HepG2 (cell line): ENCODE results near the gene ENDOD1. TPM values are rescaled to one million over a fixed set of nuclear protein-coding genes. Genes with fewer than 3 reads are reported as not detected.

Experiments
- ATAC-seq: fragments of 200-7000 bp; cut with Tn5 transposase; 3 replicates; pipeline ENCODE4 v1.9.1; 2020; ENCODE audit warnings: mild to moderate bottlenecking, moderate library complexity
- BruUV-seq: library from RNA; stranded (reverse); fragments of 400-500 nt; replicated peaks from 2 replicates; lab custom pipeline; 2021; lab: Mats Ljungman, UMichigan
- CTCF ChIA-PET: fragments of 300-600 bp; formaldehyde crosslinking; extraction: SDS; loops from one replicate; lab custom pipeline; 2021; ENCODE audit warnings: low total read pairs, inconsistent platforms, low intra/inter-chr PET ratio; lab: Yijun Ruan, JAX
- POLR2A ChIA-PET: fragments of 350-600 bp; sonication (Branson Sonifier 250); formaldehyde crosslinking; loops from one replicate; lab custom pipeline; 2020; ENCODE audit warnings: antibody characterized with exemption, inconsistent platforms; lab: Yijun Ruan, JAX
- DNase-seq: peaks from one replicate; pipeline ENCODE4 v3.0.0-alpha.2; 2015; ENCODE audit warnings: low spot score
- FAIRE-seq: peaks from 3 replicates; lab custom pipeline; 2011; peaks lifted over from hg19 to GRCh38; lab: Jason Lieb, UNC
- H2AFZ ChIP-seq: one replicate; pipeline ENCODE4 v1.6.1; 2011; ENCODE audit warnings: low read length, inconsistent platforms
- H3K27ac ChIP-seq: fragments of 300-600 bp; 3 replicates; pipeline ENCODE4 v1.8.0; 2011; ENCODE audit warnings: mixed run types, mild to moderate bottlenecking, mixed read lengths, low read length, inconsistent platforms; ENCODE audit not compliant: insufficient read depth; ENCODE audit errors: extremely low read length
- H3K27me3 ChIP-seq, 2 experiments: fragments of 200-600 bp in 1 of 2; 2 replicates in 1 of 2; 3 replicates in 1 of 2; pipeline versions ENCODE4 v1.6.0 to v1.8.0; 2011; ENCODE audit warnings: low read length in 2 of 2, mild to moderate bottlenecking in 2 of 2, moderate library complexity in 2 of 2, inconsistent platforms in 1 of 2; ENCODE audit not compliant: insufficient read depth in 2 of 2, control insufficient read depth in 1 of 2
- H3K36me3 ChIP-seq, 2 experiments: fragments of 200-600 bp in 1 of 2; replicated peaks in 1 of 2; 2 replicates in 1 of 2; 3 replicates in 1 of 2; pipeline versions ENCODE4 v1.5.1 to v1.8.0; 2011; ENCODE audit warnings: low read length in 2 of 2, inconsistent platforms in 1 of 2; ENCODE audit not compliant: insufficient read depth in 2 of 2, control insufficient read depth in 1 of 2
- H3K4me1 ChIP-seq: 2 replicates; pipeline ENCODE4 v1.5.1; 2012; ENCODE audit warnings: low read length, inconsistent platforms; ENCODE audit not compliant: insufficient read depth
- H3K4me2 ChIP-seq: 2 replicates; pipeline ENCODE4 v1.6.0; 2011; ENCODE audit warnings: low read depth, low read length, inconsistent platforms
- H3K4me3 ChIP-seq, 3 experiments: fragments of 200-600 bp in 1 of 3; sonication (generic), shearing (Covaris generic) in 1 of 3; replicated peaks in 1 of 3; 2 replicates each; pipeline ENCODE4 v1.5.1; 2011 to 2016; ENCODE audit warnings: low read length in 3 of 3, inconsistent platforms in 2 of 3, low read depth in 2 of 3, mild to moderate bottlenecking in 2 of 3, control low read depth in 1 of 3, mixed read lengths in 1 of 3; ENCODE audit not compliant: insufficient read depth in 1 of 3
- H3K79me2 ChIP-seq: one replicate; pipeline ENCODE4 v1.6.1; 2011; ENCODE audit warnings: low read length, inconsistent platforms; ENCODE audit not compliant: insufficient read depth
- H3K9ac ChIP-seq: 2 replicates; pipeline ENCODE4 v1.6.0; 2011; ENCODE audit warnings: mild to moderate bottlenecking, low read depth, low read length, inconsistent platforms; ENCODE audit not compliant: insufficient read depth
- H3K9me3 ChIP-seq: 2 replicates; pipeline ENCODE4 v1.5.1; 2012; ENCODE audit warnings: mild to moderate bottlenecking, low read length
- H4K20me1 ChIP-seq: 2 replicates; pipeline ENCODE4 v1.6.0; 2011; ENCODE audit warnings: inconsistent platforms, mild to moderate bottlenecking, low read length, moderate library complexity; ENCODE audit not compliant: insufficient read depth
- HCFC1 ChIP-seq: fragments of 150-350 bp; IDR thresholded peaks from 2 replicates; pipeline ENCODE4 v1.6.1; 2014; ENCODE audit warnings: low read depth, low read length
- KLF15 ChIP-seq: sonication (generic); formaldehyde crosslinking; IDR thresholded peaks from 2 replicates; pipeline ENCODE4 v1.8.1; 2023; ENCODE audit warnings: borderline replicate concordance, mild to moderate bottlenecking, inconsistent platforms, missing genetic modification reagents, mixed read lengths
- MAFF ChIP-seq: IDR thresholded peaks from 2 replicates; pipeline ENCODE4 v1.6.1; 2011; ENCODE audit warnings: low read depth, low read length, improper control_type of control experiment
- MAFK ChIP-seq, 2 experiments: IDR thresholded peaks in 1 of 2; conservative IDR thresholded peaks in 1 of 2; 2 replicates each; pipeline ENCODE4 v1.6.1; 2011; ENCODE audit warnings: improper control_type of control experiment in 2 of 2, low read length in 2 of 2
- SRSF9 ChIP-seq: fragments of 200-400 bp; formaldehyde crosslinking; IDR thresholded peaks from 2 replicates; pipeline ENCODE4 v1.6.1; 2018; ENCODE audit warnings: borderline replicate concordance, mild to moderate bottlenecking, low read depth, low read length; ENCODE audit not compliant: insufficient read depth, poor library complexity, severe bottlenecking
- ZNF33B ChIP-seq: sonication (generic); formaldehyde crosslinking; IDR thresholded peaks from 2 replicates; pipeline ENCODE4 v1.5.1; 2020; ENCODE audit warnings: mild to moderate bottlenecking, missing genetic modification reagents
- WGBS: methylation state at CpG from one replicate; pipeline ENCODE4 v1.1.6; 2017; ENCODE audit warnings: low lambda C conversion rate; 5-methylcytosine and 5-hydroxymethylcytosine counted together
- in situ Hi-C: cut with HindIII; loops from 2 replicates; pipeline ENCODE4 v1.10.0; 2017; ENCODE audit warnings: low pct_unique_long_range_greater_than_20kb; ENCODE audit not compliant: extremely low pct_ligation_motif_present
- intact Hi-C: fragments of 100-400 bp; cut with micrococcal nuclease; formaldehyde crosslinking; loops from one replicate; pipeline ENCODE4 v1.10.0; 2022; ENCODE audit not compliant: unreplicated experiment
- polyA plus RNA-seq, 8 experiments: library from polyadenylated mRNA; depleted of rRNA in 3 of 8; stranded (reverse) in 7 of 8; unstranded in 1 of 8; fragments of >200 nt; fragmentation: Illumina TruSeq in 4 of 8; extraction: Trizol in 4 of 8; gene quantifications; 2 replicates each; pipeline versions ENCODE4 v1.2.1 to v1.2.3, GENCODE V29; 2011 to 2016; ENCODE audit warnings: low read depth in 4 of 8, missing spikeins in 1 of 8, mixed read lengths in 1 of 8; ENCODE audit not compliant: insufficient read depth in 1 of 8
- total RNA-seq, 5 experiments: library from RNA; depleted of rRNA; stranded (reverse); fragments of >200 nt; fragmentation: Illumina TruSeq; extraction: Trizol; gene quantifications; 2 replicates each; pipeline ENCODE4 v1.2.3, GENCODE V29; 2016; ENCODE audit warnings: low read depth in 1 of 5

The ENDOD1 gene
- total and polyA plus RNA-seq, 2 of the 13 experiments (the other 11 are each of a cell fraction or from before 2014, with no cell fraction given): 2.0 to 6.8 TPM

DNA sequence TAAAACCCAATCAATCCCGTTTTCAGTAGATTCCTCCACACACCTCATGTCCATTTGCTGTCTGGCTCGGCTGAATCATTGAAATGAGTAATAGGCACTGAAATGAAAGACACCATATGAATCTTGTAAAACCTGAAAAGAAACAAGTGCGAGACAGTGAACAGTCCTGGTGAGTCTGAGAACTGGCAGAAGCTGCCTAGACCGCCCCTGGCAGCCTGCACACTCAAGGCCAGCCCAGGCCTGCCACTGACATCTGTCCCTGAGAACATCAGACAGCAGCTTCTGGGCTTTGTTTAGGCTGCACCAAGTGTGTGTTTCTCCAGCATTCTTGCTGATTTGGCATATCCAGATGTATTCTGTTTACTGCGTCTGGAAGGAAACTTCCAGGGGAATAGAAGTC lies 44.8 kb downstream of the ENDOD1 start:
- ATAC-seq (no peak), FAIRE-seq (no peak), DNase-seq (no peak)
- Histone ChIP-seq H3K27me3 (no peaks in the 10 kb centered on the region), H3K9ac (no peak overlapping the region), H3K4me1 (no peaks in the 10 kb centered on the region), H3K36me3 (no peaks in the 10 kb centered on the region), H3K27ac (no peak overlapping the region), H2AFZ (no peak overlapping the region), H3K4me3 (no peak overlapping the region), H3K9me3 (no peaks in the 10 kb centered on the region), H4K20me1 (no peaks in the 10 kb centered on the region), H3K4me2 (no peak overlapping the region), H3K79me2 (no peaks in the 10 kb centered on the region)
- 84% methylated on average over 5 of the region's 5 CpGs for WGBS
- TF ChIP-seq MAFK (conservative IDR thresholded peaks at IDR 0.05 in 1 of 2, IDR thresholded peaks at IDR 0.05 in 1 of 2; ENCODE audit: low read length in 2 of 2) (peak in 1 of 2 experiments; percentile 23; a peak in 1 of 4 replicates), HCFC1 (no peak), MAFF (0 out of 2 replicates have a peak, but pooled peaks have one; percentile 16)
- in situ Hi-C loops (loop anchor here (5.0 to 25.0 kb wide), 2 partner anchors 62 to 522 kb away; no protein-coding TSS in a partner anchor), intact Hi-C loops (no loop called here)
- no TSS peak for BruUV-seq
- CTCF ChIA-PET: no interaction called here
- POLR2A ChIA-PET: no interaction called here

GRCh38 chr11:95135155-95135554 lies 45.5 kb downstream of the ENDOD1 start:
- CTCF ChIA-PET: no interaction called here

More at GRCh38 chr11:95135155-95135554, 45.5 kb downstream of the ENDOD1 start:
- Histone ChIP-seq H3K79me2 (no peaks in the 10 kb centered on the region), H3K4me3 (no peak overlapping the region), H3K36me3 (no peaks in the 10 kb centered on the region), H3K4me2 (no peak overlapping the region), H3K9ac (no peak overlapping the region), H4K20me1 (no peaks in the 10 kb centered on the region), H3K9me3 (no peaks in the 10 kb centered on the region), H2AFZ (no peak overlapping the region), H3K27ac (no peak overlapping the region), H3K27me3 (0 out of 5 replicates have a peak, but pooled peaks cover 0 to 2% of the 10 kb centered on the region in 2 experiments), H3K4me1 (no peaks in the 10 kb centered on the region)
- TF ChIP-seq ZNF33B (CRISPR knock-in tag) (no peak), SRSF9 (no peak), KLF15 (CRISPR knock-in tag) (no peak)
- in situ Hi-C loops: loop anchor here (25.0 kb wide), 1 partner anchor 523 kb away; no protein-coding TSS in a partner anchor
- POLR2A ChIA-PET: no interaction called here
- FAIRE-seq: no peak
- no peak for ATAC-seq
- intact Hi-C loops: no loop called here
- BruUV-seq: no TSS peak
- DNase-seq: no peak
- 74% methylated on average over 6 of the region's 6 CpGs for WGBS
